Large intestine (tissue), 3 donors: Measurements from ENCODE around the gene PRKN. TPM values are rescaled to one million over a fixed set of nuclear protein-coding genes. Genes with fewer than 3 reads are reported as not detected.

Source experiments
- DNase-seq, 2 donors: peaks; one replicate each; pipeline versions ENCODE4 v3.0.0 to v3.0.0-alpha.2; 2013
- H3K27ac ChIP-seq: one replicate; pipeline ENCODE4 v1.5.1; 2013; ENCODE audit warnings: low read length
- H3K27me3 ChIP-seq: 2 replicates; pipeline ENCODE4 v1.6.1; 2013; ENCODE audit warnings: low read length; ENCODE audit not compliant: control insufficient read depth, insufficient read depth
- H3K36me3 ChIP-seq: 2 replicates; pipeline ENCODE4 v1.6.1; 2013; ENCODE audit warnings: low read length; ENCODE audit not compliant: control insufficient read depth, insufficient read depth
- H3K4me1 ChIP-seq: one replicate; pipeline ENCODE4 v1.6.1; 2013; ENCODE audit warnings: low read length; ENCODE audit not compliant: control insufficient read depth, insufficient read depth
- H3K4me3 ChIP-seq: one replicate; pipeline ENCODE4 v1.5.1; 2013; ENCODE audit warnings: low read length
- H3K9me3 ChIP-seq: one replicate; pipeline ENCODE4 v1.6.1; 2013; ENCODE audit warnings: mild to moderate bottlenecking, low read depth, low read length, moderate library complexity; ENCODE audit not compliant: control insufficient read depth
- WGBS: methylation state at CpG from one replicate; pipeline ENCODE4 v1.1.5; 2013; ENCODE audit warnings: low lambda C conversion rate; ENCODE audit not compliant: insufficient coverage; 5-methylcytosine and 5-hydroxymethylcytosine counted together
- polyA plus RNA-seq: library from polyadenylated mRNA; unstranded; fragments of 120-200 nt; gene quantifications from one replicate; pipeline ENCODE4 v1.2.1, GENCODE V29; 2013

PRKN gene
- polyA plus RNA-seq, 1 donor = 2.5 TPM

GRCh38 chr6:161389756-161390155 lies 1337.8 kb downstream of the PRKN start:
- 100% methylated on average over 1 of the region's 3 CpGs for WGBS
- DNase-seq = no peak

GRCh38 chr6:161383951-161384350 lies 1343.6 kb downstream of the PRKN start:
- Histone ChIP-seq H3K27ac (no peak overlapping the region), H3K9me3 (no peaks in the 10 kb centered on the region), H3K27me3 (no peaks in the 10 kb centered on the region), H3K36me3 (no peaks in the 10 kb centered on the region), H3K4me3 (no peak overlapping the region), H3K4me1 (no peaks in the 10 kb centered on the region)
- no peak for DNase-seq
- no CpG with 5 or more reads among the region's 6 CpGs for WGBS

More at GRCh38 chr6:161389756-161390155, 1337.8 kb downstream of the PRKN start:
- Histone ChIP-seq H3K27ac (no peak overlapping the region), H3K4me1 (no peaks in the 10 kb centered on the region), H3K9me3 (no peaks in the 10 kb centered on the region), H3K27me3 (no peaks in the 10 kb centered on the region), H3K36me3 (no peaks in the 10 kb centered on the region), H3K4me3 (no peak overlapping the region)

GRCh38 chr6:161379834-161380582 lies 1347.6 kb downstream of the PRKN start:
- no peak overlapping the region for H3K4me3 ChIP-seq
- no peak overlapping the region for H3K27ac ChIP-seq
- no peaks in the 10 kb centered on the region for H3K27me3 ChIP-seq
- no peaks in the 10 kb centered on the region for H3K36me3 ChIP-seq
- H3K9me3 ChIP-seq = no peaks in the 10 kb centered on the region
- WGBS = 83% methylated on average over 1 of the region's 8 CpGs
- H3K4me1 ChIP-seq = no peaks in the 10 kb centered on the region
- no peak for DNase-seq

GRCh38 chr6:161378115-161378514 lies 1349.5 kb downstream of the PRKN start:
- Histone ChIP-seq H3K27me3 (no peaks in the 10 kb centered on the region), H3K9me3 (no peaks in the 10 kb centered on the region), H3K4me1 (no peaks in the 10 kb centered on the region), H3K4me3 (no peak overlapping the region), H3K36me3 (no peaks in the 10 kb centered on the region), H3K27ac (no peak overlapping the region)
- DNase-seq = no peak
- WGBS = no CpG with 5 or more reads among the region's 12 CpGs

- Histone ChIP-seq H3K9me3 (no peaks in the 10 kb centered on the region), H3K27ac (no peak overlapping the region), H3K27me3 (no peaks in the 10 kb centered on the region), H3K4me1 (no peaks in the 10 kb centered on the region), H3K36me3 (no peaks in the 10 kb centered on the region), H3K4me3 (no peak overlapping the region)
- DNase-seq = no peak
- WGBS = no CpG with 5 or more reads among the region's 13 CpGs
Observed at GRCh38 chr6:161377116-161377515, 1350.5 kb downstream of the PRKN start.

GRCh38 chr6:161376367-161376766 lies 1351.2 kb downstream of the PRKN start:
- no peak for DNase-seq
- Histone ChIP-seq H3K27me3 (no peaks in the 10 kb centered on the region), H3K27ac (no peak overlapping the region), H3K36me3 (no peaks in the 10 kb centered on the region), H3K4me3 (no peak overlapping the region), H3K9me3 (no peaks in the 10 kb centered on the region), H3K4me1 (no peaks in the 10 kb centered on the region)
- 93% methylated on average over 2 of the region's 11 CpGs for WGBS

- 76% methylated on average over 5 of the region's 32 CpGs for WGBS
- no peaks in the 10 kb centered on the region for H3K27me3 ChIP-seq
- H3K27ac ChIP-seq = no peak overlapping the region
- H3K9me3 ChIP-seq = no peaks in the 10 kb centered on the region
- peak in 1 of 2 donors; percentile 10 for DNase-seq
- H3K4me3 ChIP-seq = no peak overlapping the region
- H3K4me1 ChIP-seq = no peaks in the 10 kb centered on the region
- H3K36me3 ChIP-seq = no peaks in the 10 kb centered on the region
Observed at GRCh38 chr6:161374971-161375873, 1352.3 kb downstream of the PRKN start.

GRCh38 chr6:161373905-161374451 lies 1353.6 kb downstream of the PRKN start:
- Histone ChIP-seq H3K4me3 (no peak overlapping the region), H3K36me3 (no peaks in the 10 kb centered on the region), H3K27me3 (no peaks in the 10 kb centered on the region), H3K27ac (no peak overlapping the region), H3K4me1 (peaks cover 2% of the 10 kb centered on the region), H3K9me3 (no peaks in the 10 kb centered on the region)
- DNase-seq = peak; percentile 34 to 35
- WGBS = 0% methylated on average over 2 of the region's 15 CpGs

- H3K27ac ChIP-seq = no peak overlapping the region
- DNase-seq = no peak
- no peaks in the 10 kb centered on the region for H3K36me3 ChIP-seq
- H3K9me3 ChIP-seq = no peaks in the 10 kb centered on the region
- H3K27me3 ChIP-seq = no peaks in the 10 kb centered on the region
- H3K4me3 ChIP-seq = no peak overlapping the region
- no CpG with 5 or more reads among the region's 10 CpGs for WGBS
- peaks cover 14% of the 10 kb centered on the region for H3K4me1 ChIP-seq
Observed at GRCh38 chr6:161372422-161372793, 1355.2 kb downstream of the PRKN start.

GRCh38 chr6:161370880-161371279 lies 1356.7 kb downstream of the PRKN start:
- Histone ChIP-seq H3K4me1 (peaks cover 14% of the 10 kb centered on the region), H3K27me3 (no peaks in the 10 kb centered on the region), H3K36me3 (no peaks in the 10 kb centered on the region), H3K9me3 (no peaks in the 10 kb centered on the region), H3K4me3 (no peak overlapping the region), H3K27ac (no peak overlapping the region)
- peak; percentile 42 to 58 for DNase-seq
- WGBS = no CpG with 5 or more reads among the region's 9 CpGs
